ENCODE results near the gene SYTL2.

SYTL2 gene

GRCh38 chr11:85697747-85698146 is 113.2 kb downstream of the SYTL2 start:
- no peaks in the 10 kb centered on the region for H3K9me3 ChIP-seq (ENCODE audit: control insufficient read depth in 1 of 2, low read length in 2 of 2)
- no peak overlapping the region for H3K27ac ChIP-seq (ENCODE audit: low read length)
- H3K4me1 ChIP-seq (ENCODE audit: control insufficient read depth in 1 of 2, insufficient read depth in 2 of 2, low read length in 2 of 2): no peaks in the 10 kb centered on the region
- H3K36me3 ChIP-seq (ENCODE audit: control insufficient read depth in 1 of 2, insufficient read depth in 2 of 2, low read length in 2 of 2): no peaks in the 10 kb centered on the region
- H3K4me3 ChIP-seq (ENCODE audit: low read depth in 1 of 2, low read length in 2 of 2): no peak overlapping the region
- H3K27me3 ChIP-seq (ENCODE audit: low read depth, low read length): no peaks in the 10 kb centered on the region

GRCh38 chr11:85695546-85695945 is 115.4 kb downstream of the SYTL2 start:
- Histone ChIP-seq H3K4me1 (ENCODE audit: control insufficient read depth in 1 of 2, insufficient read depth in 2 of 2, low read length in 2 of 2) (no peaks in the 10 kb centered on the region), H3K9me3 (ENCODE audit: control insufficient read depth in 1 of 2, low read length in 2 of 2) (no peaks in the 10 kb centered on the region), H3K36me3 (ENCODE audit: control insufficient read depth in 1 of 2, insufficient read depth in 2 of 2, low read length in 2 of 2) (no peaks in the 10 kb centered on the region), H3K4me3 (ENCODE audit: low read depth in 1 of 2, low read length in 2 of 2) (no peak overlapping the region), H3K27ac (ENCODE audit: low read length) (no peak overlapping the region), H3K27me3 (ENCODE audit: low read depth, low read length) (no peaks in the 10 kb centered on the region)

- Histone ChIP-seq H3K9me3 (ENCODE audit: control insufficient read depth in 1 of 2, low read length in 2 of 2) (no peaks in the 10 kb centered on the region), H3K36me3 (ENCODE audit: control insufficient read depth in 1 of 2, insufficient read depth in 2 of 2, low read length in 2 of 2) (no peaks in the 10 kb centered on the region), H3K27me3 (ENCODE audit: low read depth, low read length) (no peaks in the 10 kb centered on the region), H3K4me1 (ENCODE audit: control insufficient read depth in 1 of 2, insufficient read depth in 2 of 2, low read length in 2 of 2) (no peaks in the 10 kb centered on the region), H3K4me3 (ENCODE audit: low read depth in 1 of 2, low read length in 2 of 2) (no peak overlapping the region), H3K27ac (ENCODE audit: low read length) (no peak overlapping the region)
Measured at GRCh38 chr11:85694385-85694980, 116.5 kb downstream of the SYTL2 start.

GRCh38 chr11:85685820-85686459 is 125.0 kb downstream of the SYTL2 start, which contains the start of gene CCDC89:
TSS of gene CCDC89 (minus strand) at chr11:85686195. CDS start at chr11:85686130, 65 bp downstream.
- H3K9me3 ChIP-seq (ENCODE audit: control insufficient read depth in 1 of 2, low read length in 2 of 2): no peaks in the 10 kb centered on the region
- H3K27me3 ChIP-seq (ENCODE audit: low read depth, low read length): no peaks in the 10 kb centered on the region
- no peaks in the 10 kb centered on the region for H3K36me3 ChIP-seq (ENCODE audit: control insufficient read depth in 1 of 2, insufficient read depth in 2 of 2, low read length in 2 of 2)
- H3K27ac ChIP-seq (ENCODE audit: low read length): peak within 1 kb of the TSS; percentile 65
- H3K4me1 ChIP-seq (ENCODE audit: control insufficient read depth in 1 of 2, insufficient read depth in 2 of 2, low read length in 2 of 2): peaks cover 4 to 14% of the 10 kb centered on the region in 2 donors
- peak within 1 kb of the TSS; percentile 58 to 67 for H3K4me3 ChIP-seq (ENCODE audit: low read depth in 1 of 2, low read length in 2 of 2)

- Histone ChIP-seq H3K27ac (ENCODE audit: low read length) (peak overlapping the region; percentile 65), H3K9me3 (ENCODE audit: control insufficient read depth in 1 of 2, low read length in 2 of 2) (no peaks in the 10 kb centered on the region), H3K4me3 (ENCODE audit: low read depth in 1 of 2, low read length in 2 of 2) (peak overlapping the region; percentile 58 to 67), H3K4me1 (ENCODE audit: control insufficient read depth in 1 of 2, insufficient read depth in 2 of 2, low read length in 2 of 2) (peaks cover 4 to 14% of the 10 kb centered on the region in 2 donors), H3K27me3 (ENCODE audit: low read depth, low read length) (no peaks in the 10 kb centered on the region), H3K36me3 (ENCODE audit: control insufficient read depth in 1 of 2, insufficient read depth in 2 of 2, low read length in 2 of 2) (no peaks in the 10 kb centered on the region)
Measured at GRCh38 chr11:85685125-85685819, 125.7 kb downstream of the SYTL2 start.

- H3K4me1 ChIP-seq (ENCODE audit: control insufficient read depth in 1 of 2, insufficient read depth in 2 of 2, low read length in 2 of 2): peaks cover 4 to 14% of the 10 kb centered on the region in 2 donors
- H3K4me3 ChIP-seq (ENCODE audit: low read depth in 1 of 2, low read length in 2 of 2): peak overlapping the region; percentile 66 to 77
- H3K27ac ChIP-seq (ENCODE audit: low read length): no peak overlapping the region
- H3K27me3 ChIP-seq (ENCODE audit: low read depth, low read length): no peaks in the 10 kb centered on the region
- H3K9me3 ChIP-seq (ENCODE audit: control insufficient read depth in 1 of 2, low read length in 2 of 2): no peaks in the 10 kb centered on the region
- H3K36me3 ChIP-seq (ENCODE audit: control insufficient read depth in 1 of 2, insufficient read depth in 2 of 2, low read length in 2 of 2): no peaks in the 10 kb centered on the region
Measured at GRCh38 chr11:85682330-85683305, 128.3 kb downstream of the SYTL2 start.

GRCh38 chr11:85680897-85681296 is 130.0 kb downstream of the SYTL2 start:
- Histone ChIP-seq H3K4me1 (ENCODE audit: control insufficient read depth in 1 of 2, insufficient read depth in 2 of 2, low read length in 2 of 2) (peaks cover 0 to 9% of the 10 kb centered on the region in 2 donors), H3K36me3 (ENCODE audit: control insufficient read depth in 1 of 2, insufficient read depth in 2 of 2, low read length in 2 of 2) (no peaks in the 10 kb centered on the region), H3K9me3 (ENCODE audit: control insufficient read depth in 1 of 2, low read length in 2 of 2) (no peaks in the 10 kb centered on the region), H3K4me3 (ENCODE audit: low read depth in 1 of 2, low read length in 2 of 2) (no peak overlapping the region), H3K27me3 (ENCODE audit: low read depth, low read length) (no peaks in the 10 kb centered on the region), H3K27ac (ENCODE audit: low read length) (no peak overlapping the region)

- Histone ChIP-seq H3K36me3 (ENCODE audit: control insufficient read depth in 1 of 2, insufficient read depth in 2 of 2, low read length in 2 of 2) (no peaks in the 10 kb centered on the region), H3K4me3 (ENCODE audit: low read depth in 1 of 2, low read length in 2 of 2) (no peak overlapping the region), H3K9me3 (ENCODE audit: control insufficient read depth in 1 of 2, low read length in 2 of 2) (no peaks in the 10 kb centered on the region), H3K27me3 (ENCODE audit: low read depth, low read length) (no peaks in the 10 kb centered on the region), H3K4me1 (ENCODE audit: control insufficient read depth in 1 of 2, insufficient read depth in 2 of 2, low read length in 2 of 2) (no peaks in the 10 kb centered on the region), H3K27ac (ENCODE audit: low read length) (no peak overlapping the region)
Measured at GRCh38 chr11:85679576-85679975, 131.4 kb downstream of the SYTL2 start.

GRCh38 chr11:85673393-85673792 is 137.5 kb downstream of the SYTL2 start:
- H3K4me1 ChIP-seq (ENCODE audit: control insufficient read depth in 1 of 2, insufficient read depth in 2 of 2, low read length in 2 of 2): no peaks in the 10 kb centered on the region

GRCh38 chr11:85672105-85672902 is 138.6 kb downstream of the SYTL2 start:
- Histone ChIP-seq H3K4me1 (ENCODE audit: control insufficient read depth in 1 of 2, insufficient read depth in 2 of 2, low read length in 2 of 2) (no peaks in the 10 kb centered on the region), H3K27ac (ENCODE audit: low read length) (no peak overlapping the region), H3K27me3 (ENCODE audit: low read depth, low read length) (no peaks in the 10 kb centered on the region), H3K9me3 (ENCODE audit: control insufficient read depth in 1 of 2, low read length in 2 of 2) (no peaks in the 10 kb centered on the region), H3K4me3 (ENCODE audit: low read depth in 1 of 2, low read length in 2 of 2) (no peak overlapping the region), H3K36me3 (ENCODE audit: control insufficient read depth in 1 of 2, insufficient read depth in 2 of 2, low read length in 2 of 2) (no peaks in the 10 kb centered on the region)

More at GRCh38 chr11:85673393-85673792, 137.5 kb downstream of the SYTL2 start:
- Histone ChIP-seq H3K27ac (ENCODE audit: low read length) (no peak overlapping the region), H3K36me3 (ENCODE audit: control insufficient read depth in 1 of 2, insufficient read depth in 2 of 2, low read length in 2 of 2) (no peaks in the 10 kb centered on the region), H3K9me3 (ENCODE audit: control insufficient read depth in 1 of 2, low read length in 2 of 2) (no peaks in the 10 kb centered on the region), H3K27me3 (ENCODE audit: low read depth, low read length) (no peaks in the 10 kb centered on the region), H3K4me3 (ENCODE audit: low read depth in 1 of 2, low read length in 2 of 2) (no peak overlapping the region)
